ENCODE measurements around the gene AKAP13. TPM values are rescaled to one million over a fixed set of nuclear protein-coding genes. Genes with fewer than 3 reads are reported as not detected.

The AKAP13 gene
- total and polyA plus RNA-seq, 2 of the 8 experiments (the other 6 are each of a cell fraction or from before 2014, with no cell fraction given): 14.0 to 46.2 TPM

DNA sequence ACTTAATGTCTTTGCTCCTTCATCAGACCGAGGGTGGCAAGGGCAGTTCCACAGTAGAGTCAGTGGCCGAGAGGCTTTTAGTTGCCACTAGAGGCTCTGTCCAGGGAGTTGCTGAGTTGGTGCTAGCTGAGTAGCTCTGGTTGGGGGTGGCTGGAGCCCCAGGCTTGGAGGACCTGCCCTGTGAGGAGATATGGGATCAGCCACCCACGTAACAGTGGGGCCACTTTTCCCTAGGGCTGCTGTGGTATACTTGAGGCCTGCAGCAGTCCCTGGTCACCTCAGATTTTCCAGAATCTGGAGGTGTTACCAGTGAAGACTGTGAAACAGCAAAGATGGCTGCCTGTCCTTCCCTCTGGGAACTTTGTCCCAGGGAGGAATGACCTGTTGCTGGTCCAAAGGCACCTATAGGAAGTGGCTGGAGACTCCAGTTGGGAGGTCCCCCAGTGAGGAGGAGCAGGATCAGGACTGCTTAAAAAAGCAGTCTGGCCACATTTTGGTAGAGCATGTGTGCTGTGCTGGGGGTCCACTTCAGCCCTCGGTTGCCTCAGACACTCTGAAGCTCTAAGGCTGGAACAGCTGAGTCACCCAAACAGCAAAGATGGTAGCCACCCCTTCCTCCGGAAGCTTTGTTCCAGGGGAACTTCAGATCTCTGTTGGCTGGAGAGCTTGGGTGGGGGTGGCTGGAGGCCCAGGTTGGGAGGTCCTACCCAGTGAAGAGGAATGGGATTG lies 72.9 kb downstream of the AKAP13 start:
- FAIRE-seq (no peak), DNase-seq (ENCODE audit: low read depth in 1 of 2, low spot score in 2 of 2) (no peak)
- peaks cover 0 to 86% of the 10 kb centered on the region in 2 experiments; a peak in 2 of 4 replicates for H3K79me2 ChIP-seq (ENCODE audit: control insufficient read depth in 1 of 2, insufficient read depth in 2 of 2, low read length in 2 of 2)

More for the DNA sequence above, 72.9 kb downstream of the AKAP13 start:
- Histone ChIP-seq H2BK120ac (replicated peaks; ENCODE audit: low read depth, low read length) (no peak overlapping the region), H4K20me1 (replicated peaks in 1 of 2; ENCODE audit: control insufficient read depth in 1 of 2, insufficient read depth in 2 of 2, low read length in 2 of 2) (peaks cover 3 to 6% of the 10 kb centered on the region in 2 experiments), H3K23ac (ENCODE audit: insufficient read length) (no peak overlapping the region), H2BK12ac (ENCODE audit: low read depth, low read length) (no peak overlapping the region), H3K4me1 (replicated peaks in 1 of 4; ENCODE audit: control insufficient read depth in 3 of 4, insufficient read depth in 4 of 4, low read length in 3 of 4) (peaks cover 0 to 5% (median 0%) of the 10 kb centered on the region in 4 experiments; a peak in 2 of 7 replicates), H2BK5ac (ENCODE audit: low read depth, low read length) (no peak overlapping the region; the same call in 1 of the 2 replicates), H2AFZ (ENCODE audit: low read length) (no peak overlapping the region), H2AK5ac (ENCODE audit: low read depth, low read length) (no peak overlapping the region), H3K36me3 (ENCODE audit: control insufficient read depth in 2 of 4, insufficient read depth in 4 of 4, low read length in 3 of 4) (no peaks in the 10 kb centered on the region; a peak in 1 of 8 replicates), H3K9ac (replicated peaks in 1 of 4; ENCODE audit: extremely low read depth in 1 of 4, low read depth in 3 of 4, low read length in 3 of 4) (no peak overlapping the region), H3K4me2 (ENCODE audit: insufficient read depth in 1 of 2, low read depth in 2 of 2, low read length in 2 of 2) (no peak overlapping the region), H4K91ac (replicated peaks; ENCODE audit: insufficient read length, low read length) (no peak overlapping the region), H3K4me3 (ENCODE audit: extremely low read depth in 1 of 4, insufficient read depth in 2 of 4, low read depth in 3 of 4, low read length in 4 of 4) (no peak overlapping the region), H3K9me3 (ENCODE audit: insufficient read depth in 2 of 2, low read depth in 1 of 2, low read length in 1 of 2) (peaks cover 0 to 5% of the 10 kb centered on the region in 2 experiments; a peak in 2 of 4 replicates), H4K5ac (ENCODE audit: insufficient read length, low read depth, low read length) (no peak overlapping the region), H4K8ac (ENCODE audit: extremely low read depth, insufficient read depth, low read length) (peak overlapping the region; percentile 41; the same call in 1 of the 2 replicates), H3K27ac (ENCODE audit: low read depth, low read length) (no peak overlapping the region), H2BK15ac (ENCODE audit: low read length) (no peak overlapping the region), H3K27me3 (replicated peaks in 1 of 4; ENCODE audit: control insufficient read depth in 3 of 4, extremely low read depth in 1 of 4, insufficient read depth in 3 of 4, low read length in 3 of 4) (no peaks in the 10 kb centered on the region), H3K4ac (replicated peaks; ENCODE audit: insufficient read length, low read depth, low read length) (no peak overlapping the region), H3K18ac (ENCODE audit: extremely low read depth, low read length) (no peak overlapping the region), H3K56ac (replicated peaks; ENCODE audit: insufficient read length, low read depth, low read length) (no peak overlapping the region), H2BK20ac (ENCODE audit: low read length) (no peak overlapping the region), H3K79me1 (ENCODE audit: low read depth, low read length) (peaks cover 11% of the 10 kb centered on the region), H3K23me2 (ENCODE audit: low read depth, low read length) (no peaks in the 10 kb centered on the region), H3K14ac (ENCODE audit: insufficient read length) (no peak overlapping the region)
- POLR2A ChIA-PET (ENCODE audit: partially characterized antibody): no interaction called here
- CTCF ChIA-PET (ENCODE audit: partially characterized antibody): interaction anchor here (0.8 kb wide), 1 partner anchor 13 kb away, joined by 3 read pairs; no protein-coding TSS in a partner anchor
- 94% methylated on average over 5 of the region's 5 CpGs; no CpG with 5 or more reads in 1 of the 2 experiments for WGBS, 2 experiments (ENCODE audit: extremely low coverage in 1 of 2, insufficient coverage in 1 of 2, insufficient read length in 1 of 2, insufficient replicate concordance in 2 of 2, low coverage in 1 of 2, low lambda C conversion rate in 2 of 2, missing lambda C conversion rate in 1 of 2)
- no peak for TF ChIP-seq RFX5 (IDR thresholded peaks at IDR 0.05; ENCODE audit: borderline replicate concordance, low read depth, low read length)

Measured in H1 (cell line).